ENCODE results near the gene CAMTA1. TPM values are rescaled to one million over a fixed set of nuclear protein-coding genes. Genes with fewer than 3 reads are reported as not detected.

The CAMTA1 gene
- total RNA-seq, 1 experiment from 2014 or later, result 82.2 TPM

- no TSS peak for BruUV-seq (replicated peaks)
- CTCF ChIA-PET, result no interaction called here
Observed at GRCh38 chr1:7152655-7153054, 367.4 kb downstream of the CAMTA1 start.

DNA sequence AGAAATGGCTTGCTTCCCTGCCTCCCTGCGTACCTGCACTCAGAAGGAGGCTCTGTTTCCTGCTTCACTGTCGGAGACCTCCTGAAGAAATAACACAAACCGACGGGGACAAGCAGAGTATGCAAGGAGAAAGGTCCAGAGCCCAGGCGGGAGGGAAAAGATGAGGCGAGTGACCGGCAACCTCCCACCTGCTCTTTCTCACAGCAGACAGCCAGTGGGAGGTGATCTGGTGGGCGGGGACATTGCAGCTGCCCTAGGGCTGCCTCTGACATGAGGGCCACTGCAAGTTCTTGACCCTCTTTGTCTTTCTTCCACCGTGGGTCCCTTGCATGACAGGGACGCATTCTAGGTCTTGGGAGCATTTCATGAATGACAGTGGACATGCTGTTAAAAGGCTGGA is 368.2 kb downstream of the CAMTA1 start:
- POLR2A ChIA-PET, result no interaction called here
- no TSS peak for BruUV-seq (replicated peaks)
- Histone ChIP-seq H3K9me3 (ENCODE audit: control insufficient read depth, insufficient read depth, low read depth, low read length) (no peaks in the 10 kb centered on the region), H3K4me1 (ENCODE audit: control insufficient read depth, insufficient read depth, low read length) (no peaks in the 10 kb centered on the region), H3K36me3 (ENCODE audit: control insufficient read depth, insufficient read depth, low read length) (no peaks in the 10 kb centered on the region), H3K27ac (ENCODE audit: low read length) (no peak overlapping the region), H3K4me3 (ENCODE audit: low read depth in 2 of 2, low read length in 2 of 2) (no peak overlapping the region), H3K27me3 (ENCODE audit: control insufficient read depth, insufficient read depth, low read length) (0 out of 2 replicates have a peak, but pooled peaks cover 4% of the 10 kb centered on the region)
- in situ Hi-C loops (cut with HindIII; ENCODE audit: low pct_unique_long_range_greater_than_20kb, low sequenced_read_pairs), result no loop called here
- intact Hi-C loops (cut with micrococcal nuclease; ENCODE audit: unreplicated experiment), result no loop called here
- CTCF ChIA-PET, result no interaction called here
- TF ChIP-seq POLR2AphosphoS5 (IDR thresholded peaks at IDR 0.05; ENCODE audit: low read depth, low read length) (no peak), TCF7L2 (IDR thresholded peaks at IDR 0.05; ENCODE audit: low read depth, low read length) (no peak), SIN3A (IDR thresholded peaks at IDR 0.05; ENCODE audit: borderline replicate concordance, insufficient read depth, low read depth, low read length) (no peak)
- TF ChIP-seq, protein P1, sequence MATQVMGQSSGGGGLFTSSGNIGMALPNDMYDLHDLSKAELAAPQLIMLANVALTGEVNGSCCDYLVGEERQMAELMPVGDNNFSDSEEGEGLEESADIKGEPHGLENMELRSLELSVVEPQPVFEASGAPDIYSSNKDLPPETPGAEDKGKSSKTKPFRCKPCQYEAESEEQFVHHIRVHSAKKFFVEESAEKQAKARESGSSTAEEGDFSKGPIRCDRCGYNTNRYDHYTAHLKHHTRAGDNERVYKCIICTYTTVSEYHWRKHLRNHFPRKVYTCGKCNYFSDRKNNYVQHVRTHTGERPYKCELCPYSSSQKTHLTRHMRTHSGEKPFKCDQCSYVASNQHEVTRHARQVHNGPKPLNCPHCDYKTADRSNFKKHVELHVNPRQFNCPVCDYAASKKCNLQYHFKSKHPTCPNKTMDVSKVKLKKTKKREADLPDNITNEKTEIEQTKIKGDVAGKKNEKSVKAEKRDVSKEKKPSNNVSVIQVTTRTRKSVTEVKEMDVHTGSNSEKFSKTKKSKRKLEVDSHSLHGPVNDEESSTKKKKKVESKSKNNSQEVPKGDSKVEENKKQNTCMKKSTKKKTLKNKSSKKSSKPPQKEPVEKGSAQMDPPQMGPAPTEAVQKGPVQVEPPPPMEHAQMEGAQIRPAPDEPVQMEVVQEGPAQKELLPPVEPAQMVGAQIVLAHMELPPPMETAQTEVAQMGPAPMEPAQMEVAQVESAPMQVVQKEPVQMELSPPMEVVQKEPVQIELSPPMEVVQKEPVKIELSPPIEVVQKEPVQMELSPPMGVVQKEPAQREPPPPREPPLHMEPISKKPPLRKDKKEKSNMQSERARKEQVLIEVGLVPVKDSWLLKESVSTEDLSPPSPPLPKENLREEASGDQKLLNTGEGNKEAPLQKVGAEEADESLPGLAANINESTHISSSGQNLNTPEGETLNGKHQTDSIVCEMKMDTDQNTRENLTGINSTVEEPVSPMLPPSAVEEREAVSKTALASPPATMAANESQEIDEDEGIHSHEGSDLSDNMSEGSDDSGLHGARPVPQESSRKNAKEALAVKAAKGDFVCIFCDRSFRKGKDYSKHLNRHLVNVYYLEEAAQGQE (IDR thresholded peaks at IDR 0.05; ENCODE audit: insufficient read depth in 1 of 2, low read depth in 2 of 2, low read length in 1 of 2), result no peak
- TF ChIP-seq, protein P2, sequence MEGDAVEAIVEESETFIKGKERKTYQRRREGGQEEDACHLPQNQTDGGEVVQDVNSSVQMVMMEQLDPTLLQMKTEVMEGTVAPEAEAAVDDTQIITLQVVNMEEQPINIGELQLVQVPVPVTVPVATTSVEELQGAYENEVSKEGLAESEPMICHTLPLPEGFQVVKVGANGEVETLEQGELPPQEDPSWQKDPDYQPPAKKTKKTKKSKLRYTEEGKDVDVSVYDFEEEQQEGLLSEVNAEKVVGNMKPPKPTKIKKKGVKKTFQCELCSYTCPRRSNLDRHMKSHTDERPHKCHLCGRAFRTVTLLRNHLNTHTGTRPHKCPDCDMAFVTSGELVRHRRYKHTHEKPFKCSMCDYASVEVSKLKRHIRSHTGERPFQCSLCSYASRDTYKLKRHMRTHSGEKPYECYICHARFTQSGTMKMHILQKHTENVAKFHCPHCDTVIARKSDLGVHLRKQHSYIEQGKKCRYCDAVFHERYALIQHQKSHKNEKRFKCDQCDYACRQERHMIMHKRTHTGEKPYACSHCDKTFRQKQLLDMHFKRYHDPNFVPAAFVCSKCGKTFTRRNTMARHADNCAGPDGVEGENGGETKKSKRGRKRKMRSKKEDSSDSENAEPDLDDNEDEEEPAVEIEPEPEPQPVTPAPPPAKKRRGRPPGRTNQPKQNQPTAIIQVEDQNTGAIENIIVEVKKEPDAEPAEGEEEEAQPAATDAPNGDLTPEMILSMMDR (IDR thresholded peaks at IDR 0.05), result no peak
- DNase-seq (ENCODE audit: low read depth, low spot score) (no peak), ATAC-seq (no peak)

More at GRCh38 chr1:7152655-7153054, 367.4 kb downstream of the CAMTA1 start:
- no peak overlapping the region for H3K27ac ChIP-seq (ENCODE audit: low read length)
- no peaks in the 10 kb centered on the region for H3K4me1 ChIP-seq (ENCODE audit: control insufficient read depth, insufficient read depth, low read length)
- no peaks in the 10 kb centered on the region for H3K9me3 ChIP-seq (ENCODE audit: control insufficient read depth, insufficient read depth, low read depth, low read length)
- H3K36me3 ChIP-seq (ENCODE audit: control insufficient read depth, insufficient read depth, low read length), result no peaks in the 10 kb centered on the region
- 0 out of 2 replicates have a peak, but pooled peaks cover 4% of the 10 kb centered on the region for H3K27me3 ChIP-seq (ENCODE audit: control insufficient read depth, insufficient read depth, low read length)
- no peak overlapping the region for H3K4me3 ChIP-seq (ENCODE audit: low read depth in 2 of 2, low read length in 2 of 2)
- no peak for ATAC-seq
- intact Hi-C loops (cut with micrococcal nuclease; ENCODE audit: unreplicated experiment), result no loop called here
- in situ Hi-C loops (cut with HindIII; ENCODE audit: low pct_unique_long_range_greater_than_20kb, low sequenced_read_pairs), result no loop called here
- TF ChIP-seq, protein P2 (IDR thresholded peaks at IDR 0.05), result no peak
- no peak for TF ChIP-seq TCF7L2 (IDR thresholded peaks at IDR 0.05; ENCODE audit: low read depth, low read length)
- TF ChIP-seq, protein P1 (IDR thresholded peaks at IDR 0.05; ENCODE audit: insufficient read depth in 1 of 2, low read depth in 2 of 2, low read length in 1 of 2), result no peak
- no peak for TF ChIP-seq POLR2AphosphoS5 (IDR thresholded peaks at IDR 0.05; ENCODE audit: low read depth, low read length)
- TF ChIP-seq SIN3A (IDR thresholded peaks at IDR 0.05; ENCODE audit: borderline replicate concordance, insufficient read depth, low read depth, low read length), result no peak
- DNase-seq (ENCODE audit: low read depth, low spot score), result no peak
- POLR2A ChIA-PET, result no interaction called here
